CD14-positive monocyte (primary cell): ENCODE measurements around the gene VTI1A. TPM values are rescaled to one million over a fixed set of nuclear protein-coding genes. Genes with fewer than 3 reads are reported as not detected.

Experiments
- DNase-seq, 3 donors: peaks; one replicate each; pipeline ENCODE4 v3.0.0-alpha.2; 2011 to 2022
- H2AFZ ChIP-seq: 2 replicates; pipeline ENCODE4 v1.6.0; 2012; ENCODE audit warnings: mild to moderate bottlenecking, low read depth, low read length, inconsistent platforms; ENCODE audit not compliant: insufficient read depth, poor library complexity, severe bottlenecking
- H3K27ac ChIP-seq, 2 donors: 1 replicate in 1 of 2; 2 replicates in 1 of 2; pipeline ENCODE4 v1.5.1; 2012 to 2013; ENCODE audit warnings: low read length in 2 of 2, control low read depth in 1 of 2, inconsistent platforms in 1 of 2, low read depth in 1 of 2, mild to moderate bottlenecking in 1 of 2
- H3K27me3 ChIP-seq, 2 donors: one replicate each; pipeline versions ENCODE4 v1.6.0 to v1.6.1; 2011 to 2013; ENCODE audit warnings: low read length in 2 of 2; ENCODE audit not compliant: control insufficient read depth in 2 of 2, insufficient read depth in 2 of 2
- H3K36me3 ChIP-seq, 2 donors: replicated peaks in 1 of 2; 1 replicate in 1 of 2; 2 replicates in 1 of 2; pipeline versions ENCODE4 v1.5.1 to v1.6.1; 2012 to 2013; ENCODE audit warnings: low read length in 2 of 2, control low read depth in 1 of 2, inconsistent platforms in 1 of 2, mild to moderate bottlenecking in 1 of 2; ENCODE audit not compliant: insufficient read depth in 2 of 2, control insufficient read depth in 1 of 2
- H3K4me1 ChIP-seq, 2 donors: 1 replicate in 1 of 2; 2 replicates in 1 of 2; pipeline versions ENCODE4 v1.5.1 to v1.6.1; 2012 to 2013; ENCODE audit warnings: low read length in 2 of 2, control low read depth in 1 of 2, inconsistent platforms in 1 of 2, mild to moderate bottlenecking in 1 of 2, moderate library complexity in 1 of 2; ENCODE audit not compliant: insufficient read depth in 2 of 2, control insufficient read depth in 1 of 2
- H3K4me2 ChIP-seq: replicated peaks from 2 replicates; pipeline ENCODE3; 2012; ENCODE audit warnings: low read length, moderate library complexity, mild to moderate bottlenecking; ENCODE audit not compliant: poor library complexity, severe bottlenecking; ENCODE audit errors: extremely low read depth
- H3K4me3 ChIP-seq, 3 experiments: fragments of 200-600 bp in 1 of 3; sonication (generic) in 1 of 3; replicated peaks in 1 of 3; 1 replicate in 2 of 3; 2 replicates in 1 of 3; pipeline ENCODE4 v1.5.1; 2011 to 2013; ENCODE audit warnings: low read length in 3 of 3, mild to moderate bottlenecking in 3 of 3, control low read depth in 2 of 3, low read depth in 2 of 3, inconsistent platforms in 1 of 3, moderate library complexity in 1 of 3
- H3K79me2 ChIP-seq: 2 replicates; pipeline ENCODE4 v1.6.0; 2012; ENCODE audit warnings: mild to moderate bottlenecking, control low read depth, inconsistent platforms, low read length, moderate library complexity; ENCODE audit not compliant: insufficient read depth
- H3K9ac ChIP-seq: 2 replicates; pipeline ENCODE4 v1.6.0; 2017; ENCODE audit warnings: low read length, mild to moderate bottlenecking; ENCODE audit not compliant: insufficient read depth, poor library complexity, severe bottlenecking
- H3K9me3 ChIP-seq, 2 donors: replicated peaks in 1 of 2; 1 replicate in 1 of 2; 2 replicates in 1 of 2; pipeline versions ENCODE4 v1.5.1 to v1.6.1; 2012 to 2013; ENCODE audit warnings: low read length in 2 of 2, control low read depth in 1 of 2; ENCODE audit not compliant: control insufficient read depth in 1 of 2, insufficient read depth in 1 of 2
- H4K20me1 ChIP-seq: 2 replicates; pipeline ENCODE4 v1.6.0; 2012; ENCODE audit warnings: mild to moderate bottlenecking, low read length, control low read depth, moderate library complexity; ENCODE audit not compliant: insufficient read depth
- H3K27ac Mint-ChIP-seq, 7 donors: one replicate each; pipeline ENCODE4 v1.8.0; 2020; ENCODE audit warnings: mild to moderate bottlenecking in 7 of 7, mixed read lengths in 7 of 7, moderate library complexity in 6 of 7, inconsistent platforms in 2 of 7
- H3K27me3 Mint-ChIP-seq, 3 donors: one replicate each; pipeline ENCODE4 v1.8.0; 2021 to 2022; ENCODE audit warnings: low read depth in 3 of 3, mild to moderate bottlenecking in 3 of 3, mixed read lengths in 3 of 3, moderate library complexity in 3 of 3, inconsistent platforms in 1 of 3
- H3K36me3 Mint-ChIP-seq, 2 donors: one replicate each; pipeline ENCODE4 v1.8.0; 2020; ENCODE audit warnings: mixed read lengths in 2 of 2, inconsistent platforms in 1 of 2, mild to moderate bottlenecking in 1 of 2
- H3K4me1 Mint-ChIP-seq: one replicate; pipeline ENCODE4 v1.8.0; 2020; ENCODE audit warnings: mild to moderate bottlenecking, mixed read lengths
- H3K4me3 Mint-ChIP-seq, 2 donors: one replicate each; pipeline ENCODE4 v1.8.0; 2020; ENCODE audit warnings: mild to moderate bottlenecking in 2 of 2, mixed read lengths in 2 of 2, moderate library complexity in 1 of 2
- H3K9me3 Mint-ChIP-seq, 7 donors: one replicate each; pipeline ENCODE4 v1.8.0; 2020 to 2022; ENCODE audit warnings: mixed read lengths in 7 of 7, mild to moderate bottlenecking in 6 of 7, moderate library complexity in 6 of 7, inconsistent platforms in 2 of 7
- WGBS: methylation state at CpG from one replicate; pipeline ENCODE4 v1.1.5; 2013; ENCODE audit warnings: missing lambda C conversion rate; ENCODE audit not compliant: insufficient coverage; 5-methylcytosine and 5-hydroxymethylcytosine counted together
- intact Hi-C, 2 donors: fragments of 100-400 bp; cut with micrococcal nuclease; formaldehyde crosslinking; loops; one replicate each; pipeline versions ENCODE4 v1.15.0 to v1.15.1; 2023
- polyA plus RNA-seq, 3 donors: library from polyadenylated mRNA; depleted of rRNA in 1 of 3; unstranded in 2 of 3; stranded (reverse) in 1 of 3; fragments of 300-500 nt in 2 of 3; fragments of >200 nt in 1 of 3; fragmentation: Illumina TruSeq in 2 of 3; gene quantifications; 1 replicate in 2 of 3; 2 replicates in 1 of 3; pipeline ENCODE4 v1.2.3, GENCODE V29; 2012 to 2021
- TF ChIP-seq, protein P1 (sequence below): fragments of 200-600 bp; IDR thresholded peaks from one replicate; pipeline ENCODE4 v1.8.0; 2022; ENCODE audit warnings: antibody characterized with exemption, mild to moderate bottlenecking

VTI1A gene
- polyA plus RNA-seq, 3 donors, result 23.6 to 25.4 (median 24.1) TPM

- WGBS, result 100% methylated on average over 1 of the region's 1 CpG
- TF ChIP-seq, protein P1, sequence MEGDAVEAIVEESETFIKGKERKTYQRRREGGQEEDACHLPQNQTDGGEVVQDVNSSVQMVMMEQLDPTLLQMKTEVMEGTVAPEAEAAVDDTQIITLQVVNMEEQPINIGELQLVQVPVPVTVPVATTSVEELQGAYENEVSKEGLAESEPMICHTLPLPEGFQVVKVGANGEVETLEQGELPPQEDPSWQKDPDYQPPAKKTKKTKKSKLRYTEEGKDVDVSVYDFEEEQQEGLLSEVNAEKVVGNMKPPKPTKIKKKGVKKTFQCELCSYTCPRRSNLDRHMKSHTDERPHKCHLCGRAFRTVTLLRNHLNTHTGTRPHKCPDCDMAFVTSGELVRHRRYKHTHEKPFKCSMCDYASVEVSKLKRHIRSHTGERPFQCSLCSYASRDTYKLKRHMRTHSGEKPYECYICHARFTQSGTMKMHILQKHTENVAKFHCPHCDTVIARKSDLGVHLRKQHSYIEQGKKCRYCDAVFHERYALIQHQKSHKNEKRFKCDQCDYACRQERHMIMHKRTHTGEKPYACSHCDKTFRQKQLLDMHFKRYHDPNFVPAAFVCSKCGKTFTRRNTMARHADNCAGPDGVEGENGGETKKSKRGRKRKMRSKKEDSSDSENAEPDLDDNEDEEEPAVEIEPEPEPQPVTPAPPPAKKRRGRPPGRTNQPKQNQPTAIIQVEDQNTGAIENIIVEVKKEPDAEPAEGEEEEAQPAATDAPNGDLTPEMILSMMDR, result no peak
- H3K9me3 Mint-ChIP-seq, result peaks cover 0 to 1% (median 0%) of the 10 kb centered on the region in 7 donors
- intact Hi-C loops, result no loop called here
- H4K20me1 ChIP-seq, result no peaks in the 10 kb centered on the region
- no peaks in the 10 kb centered on the region for H3K36me3 ChIP-seq
- H2AFZ ChIP-seq, result no peak overlapping the region
- no peak overlapping the region for H3K27ac Mint-ChIP-seq
- no peak for DNase-seq
- no peaks in the 10 kb centered on the region for H3K4me1 ChIP-seq
- no peaks in the 10 kb centered on the region for H3K27me3 ChIP-seq
- no peak overlapping the region for H3K4me3 ChIP-seq
- no peak overlapping the region for H3K4me3 Mint-ChIP-seq
- no peak overlapping the region for H3K27ac ChIP-seq
- no peaks in the 10 kb centered on the region for H3K27me3 Mint-ChIP-seq
- H3K9ac ChIP-seq, result no peak overlapping the region
- no peak overlapping the region for H3K4me2 ChIP-seq
- peaks cover 16 to 22% of the 10 kb centered on the region in 2 donors for H3K36me3 Mint-ChIP-seq
- H3K9me3 ChIP-seq, result no peaks in the 10 kb centered on the region
- no peaks in the 10 kb centered on the region for H3K79me2 ChIP-seq
- no peaks in the 10 kb centered on the region for H3K4me1 Mint-ChIP-seq
Measured at GRCh38 chr10:112655722-112656121, 208.7 kb downstream of the VTI1A start.

DNA sequence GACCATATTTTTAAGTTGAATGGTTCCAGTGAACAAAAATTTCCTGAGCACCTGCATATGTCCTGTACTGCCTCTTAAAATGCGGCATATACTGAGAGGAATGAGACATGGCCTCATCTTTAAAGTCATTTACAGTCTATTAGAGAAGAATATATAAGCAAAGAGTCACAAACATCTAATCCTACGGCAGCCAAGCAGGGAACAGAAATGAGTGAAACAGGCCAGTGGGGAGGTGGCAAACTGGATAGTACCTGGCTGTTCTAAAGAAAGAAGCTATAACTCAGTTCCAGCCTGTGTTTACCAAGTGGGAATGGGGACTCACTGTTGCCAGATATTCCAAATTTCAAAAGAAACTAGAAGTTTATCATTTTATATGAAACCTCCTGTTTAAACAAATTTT, 211.4 kb downstream of the VTI1A start:
- Histone ChIP-seq H4K20me1 (no peaks in the 10 kb centered on the region), H3K27ac (no peak overlapping the region), H3K9ac (no peak overlapping the region), H3K4me1 (peaks cover 0 to 4% of the 10 kb centered on the region in 2 donors), H3K79me2 (no peaks in the 10 kb centered on the region), H3K36me3 (no peaks in the 10 kb centered on the region), H3K9me3 (no peaks in the 10 kb centered on the region), H3K27me3 (no peaks in the 10 kb centered on the region), H3K4me3 (no peak overlapping the region), H2AFZ (no peak overlapping the region), H3K4me2 (no peak overlapping the region)
- no peak overlapping the region for H3K27ac Mint-ChIP-seq
- peaks cover 6% of the 10 kb centered on the region for H3K4me1 Mint-ChIP-seq
- H3K4me3 Mint-ChIP-seq, result no peak overlapping the region
- peaks cover 0 to 7% (median 0%) of the 10 kb centered on the region in 7 donors for H3K9me3 Mint-ChIP-seq
- TF ChIP-seq, protein P1, result no peak
- WGBS, result no CpG with 5 or more reads among the region's 2 CpGs
- peaks cover 12 to 23% of the 10 kb centered on the region in 2 donors for H3K36me3 Mint-ChIP-seq
- no peak for DNase-seq
- no peaks in the 10 kb centered on the region for H3K27me3 Mint-ChIP-seq
- intact Hi-C loops, result no loop called here
